H1 (cell line): ENCODE results near the gene IL20RB. TPM values are rescaled to one million over a fixed set of nuclear protein-coding genes. Genes with fewer than 3 reads are reported as not detected.

ENCODE experiments used
- SIN3A ChIP-seq, 2 experiments: IDR thresholded peaks in 1 of 2; conservative IDR thresholded peaks in 1 of 2; 2 replicates each; pipeline ENCODE4 v1.6.1; 2011 to 2012; ENCODE audit warnings: low read length in 2 of 2, improper control_type of control experiment in 1 of 2, low read depth in 1 of 2, mild to moderate bottlenecking in 1 of 2
- SP1 ChIP-seq: IDR thresholded peaks from 2 replicates; pipeline ENCODE4 v1.6.1; 2011; ENCODE audit warnings: low read depth, low read length
- polyA plus RNA-seq, 7 experiments: library from polyadenylated mRNA; depleted of rRNA in 3 of 7; stranded (reverse) in 5 of 7; unstranded in 2 of 7; fragments of >200 nt in 5 of 7; fragments of 200-250 nt in 2 of 7; gene quantifications; 1 replicate in 5 of 7; 2 replicates in 1 of 7; 4 replicates in 1 of 7; pipeline versions ENCODE4 v1.2.1 to v1.2.3, GENCODE V29; 2011 to 2013; ENCODE audit warnings: missing spikeins in 2 of 7, mixed read lengths in 2 of 7
- total RNA-seq: library from RNA; stranded (reverse); fragmentation: NEBNext Ultra II Directional; extraction: Animal tissue kit (Norgen Biotek cat#: 25700); gene quantifications from 2 replicates; pipeline ENCODE4 v1.2.1, GENCODE V29; 2021

Gene IL20RB
- total and polyA plus RNA-seq, 2 of the 8 experiments (the other 6 are each of a cell fraction or from before 2014, with no cell fraction given), result 1.6 to 1.8 TPM

DNA sequence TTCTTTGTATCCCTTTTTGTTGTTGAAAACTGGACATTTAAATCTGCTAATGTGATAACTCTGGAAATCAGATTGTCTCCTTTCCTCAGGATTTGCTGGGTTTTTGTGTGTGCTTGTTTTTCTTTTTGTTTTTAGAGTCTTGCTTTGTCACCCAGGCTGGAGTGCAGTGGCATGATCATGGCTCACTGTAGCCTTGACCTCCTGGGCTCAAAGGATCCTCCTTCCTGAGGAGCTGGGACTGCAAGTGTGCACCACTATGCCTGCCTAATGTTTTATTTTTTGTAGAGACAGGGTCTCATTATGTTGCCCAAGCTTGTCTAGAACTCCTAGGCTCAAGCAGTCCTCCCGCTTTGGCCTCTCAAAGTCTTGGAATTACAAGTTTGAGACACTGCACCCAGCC is 44.6 kb upstream of the IL20RB start (continued):
- TF ChIP-seq SP1 (no peak), SIN3A (conservative IDR thresholded peaks at IDR 0.05 in 1 of 2, IDR thresholded peaks at IDR 0.05 in 1 of 2; ENCODE audit: low read depth in 1 of 2, low read length in 2 of 2) (no peak)
